ENCODE measurements around the gene CASP9.
"Not testable (repeated sequence)": the region's sequence is repeated elsewhere in the genome, so short reads cannot be mapped to it uniquely, and the experiment has no call there.

CASP9 gene

DNA sequence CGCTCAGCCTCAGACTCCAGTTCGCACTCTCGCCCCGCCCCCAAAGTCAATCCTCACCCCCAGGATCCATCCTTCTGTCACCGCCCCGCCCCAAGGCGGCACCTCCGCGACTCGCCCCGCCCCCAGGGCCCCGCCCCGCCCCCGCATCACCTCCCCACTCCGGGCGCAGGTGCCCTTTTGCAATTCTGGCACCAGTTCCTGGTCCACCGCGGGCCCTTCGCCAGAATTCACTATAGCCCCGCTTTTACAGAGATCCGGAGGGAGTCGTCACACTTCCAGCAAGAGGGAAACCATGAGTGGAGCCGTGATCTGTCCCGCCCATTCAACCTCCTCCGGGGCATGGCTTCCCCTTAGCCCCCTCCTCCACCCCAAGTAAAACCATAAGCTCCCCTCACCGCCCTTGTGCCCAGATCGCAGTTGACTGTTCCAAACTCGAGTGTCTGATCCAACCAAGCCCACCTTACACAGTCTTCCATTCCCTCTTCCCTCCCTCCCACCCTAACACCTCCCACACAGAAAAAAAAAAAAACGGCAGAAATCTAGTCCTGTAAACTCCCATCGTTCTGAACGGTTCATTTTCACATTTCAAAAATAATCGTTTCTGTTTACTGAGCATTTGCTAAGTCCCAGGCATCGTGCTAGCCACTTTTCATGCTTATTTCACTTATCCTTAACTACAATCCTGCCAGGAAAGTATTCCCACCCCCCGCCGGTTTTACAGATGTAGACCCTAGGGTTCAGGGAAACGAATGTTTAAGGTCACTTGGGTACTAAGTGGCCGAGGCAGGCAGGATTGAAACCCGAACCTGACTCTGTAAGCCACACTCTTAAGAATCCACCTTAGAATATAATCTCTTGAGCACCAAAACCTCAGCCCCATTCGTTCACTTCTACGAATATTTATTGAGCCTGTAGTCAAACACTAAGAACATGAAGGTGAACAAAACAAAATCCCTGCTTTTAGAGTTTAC, 1.3 kb upstream of the CASP9 start:
- no peak for DNase-seq

DNA sequence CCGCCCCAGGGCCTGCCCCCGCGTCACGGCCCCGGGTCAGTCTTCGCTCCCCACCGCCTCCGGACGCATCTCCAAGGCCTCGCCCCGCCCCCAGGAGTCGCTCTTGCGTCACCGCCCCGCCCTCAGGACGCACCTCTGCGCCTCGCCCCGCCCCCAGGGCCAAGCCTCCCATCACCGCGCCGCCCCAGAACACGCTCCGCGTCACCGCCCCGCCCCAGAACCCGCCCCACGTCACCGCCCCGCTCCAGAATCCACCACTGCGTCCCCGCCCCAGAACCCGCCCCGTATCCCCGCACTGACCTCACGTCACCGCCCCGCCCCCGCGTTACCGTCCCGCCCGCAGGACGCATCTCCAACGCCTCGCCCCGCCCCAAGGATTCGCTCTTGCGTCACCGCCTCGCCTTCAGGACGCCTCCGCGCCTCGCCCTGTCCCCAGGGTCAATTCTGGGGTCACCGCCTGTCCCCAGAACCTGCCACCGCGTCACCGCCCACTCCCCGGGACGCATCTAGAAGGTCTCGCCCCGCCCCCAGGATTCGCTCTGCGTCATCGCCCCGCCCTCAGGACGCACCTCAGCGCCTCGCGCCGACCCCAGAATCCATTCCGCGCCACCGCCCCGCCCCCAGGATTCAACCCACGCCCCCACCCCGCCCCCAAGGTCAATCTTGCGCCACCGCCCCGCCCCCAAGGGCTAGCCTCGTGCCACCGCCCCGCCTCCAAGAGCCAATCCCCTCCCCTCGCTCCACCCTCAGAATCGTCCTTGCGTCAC, 451 bp upstream of the CASP9 start:
- DNase-seq: peak; percentile 99

DNA sequence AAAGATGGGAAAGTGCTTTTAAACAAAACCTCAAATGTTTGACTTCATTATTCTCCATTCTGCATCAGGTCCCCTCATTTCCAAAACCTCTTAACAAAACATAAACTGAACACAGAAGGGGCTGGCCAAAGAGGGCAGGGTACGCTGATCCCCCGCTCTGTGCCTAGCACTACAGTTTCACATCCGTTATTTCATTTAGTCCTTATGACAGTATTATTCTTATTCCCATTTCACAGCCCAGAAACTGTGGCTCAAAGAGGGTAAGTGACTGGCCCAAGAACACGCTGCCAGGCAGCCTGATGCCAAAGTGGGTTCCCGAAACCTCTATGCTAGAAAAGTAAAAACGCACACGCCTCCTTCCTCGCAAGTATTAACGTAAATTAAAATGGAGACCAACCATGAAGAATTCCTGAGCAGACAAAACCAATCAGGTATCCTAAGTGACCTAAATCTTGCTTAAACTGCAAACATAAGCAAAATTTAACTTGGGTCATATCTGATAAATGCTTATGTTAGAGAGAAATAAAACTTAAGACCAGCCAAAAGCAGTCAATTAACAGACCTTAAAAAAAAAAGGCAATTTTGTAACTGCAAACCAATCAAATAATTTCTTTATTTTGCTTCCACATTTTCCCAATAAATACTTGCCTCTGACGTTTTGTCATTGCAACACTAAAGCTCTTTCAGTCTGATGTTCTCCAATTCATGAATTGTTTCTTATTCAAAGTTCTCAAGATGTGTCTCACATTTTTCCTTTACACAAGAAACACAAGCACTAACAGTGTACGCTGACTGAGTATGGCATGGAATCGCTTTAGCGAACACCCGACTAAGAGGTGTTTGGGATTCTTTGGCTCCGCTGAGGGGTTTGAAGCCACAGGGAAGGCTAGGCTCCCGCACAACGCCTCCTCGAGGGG, 653 bp downstream of the CASP9 start:
- no peak for DNase-seq

- DNase-seq: no peak
Measured at GRCh38 chr1:15522551-15522950, 1.5 kb downstream of the CASP9 start.

DNA sequence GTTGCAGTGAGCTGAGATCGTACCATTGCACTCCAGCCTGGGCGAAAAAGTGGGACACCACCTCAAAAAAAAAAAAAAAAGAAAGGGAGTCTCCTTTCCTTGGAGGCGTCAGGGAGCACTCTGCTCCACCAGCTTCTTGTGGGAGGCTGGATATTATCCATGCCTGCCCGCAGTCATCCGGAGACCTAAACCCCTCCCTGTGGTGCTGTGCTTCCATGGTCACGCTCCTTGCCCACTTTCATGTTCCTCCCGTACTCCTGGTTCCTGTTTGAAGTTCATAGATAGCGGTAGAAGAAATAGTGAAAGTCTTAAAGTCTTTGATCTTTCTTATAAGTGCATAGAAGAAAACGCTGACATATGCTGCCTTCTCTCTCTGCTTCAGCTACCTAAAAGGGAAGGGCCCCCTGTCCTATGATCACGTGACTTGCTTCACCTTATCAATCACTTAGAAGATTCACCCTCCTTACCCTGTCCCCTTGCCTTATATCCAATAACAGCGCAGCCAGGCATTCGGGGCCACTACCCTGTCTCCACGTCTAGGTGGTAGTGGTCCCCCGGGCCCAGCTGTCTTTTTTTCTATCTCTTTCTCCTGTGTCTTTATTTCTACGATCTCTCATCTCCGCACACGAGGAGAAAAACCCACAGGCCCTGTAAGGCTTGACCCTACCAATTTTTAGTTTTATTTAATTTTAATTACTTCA, 2.7 kb downstream of the CASP9 start:
- DNase-seq: not testable (repeated sequence)

DNA sequence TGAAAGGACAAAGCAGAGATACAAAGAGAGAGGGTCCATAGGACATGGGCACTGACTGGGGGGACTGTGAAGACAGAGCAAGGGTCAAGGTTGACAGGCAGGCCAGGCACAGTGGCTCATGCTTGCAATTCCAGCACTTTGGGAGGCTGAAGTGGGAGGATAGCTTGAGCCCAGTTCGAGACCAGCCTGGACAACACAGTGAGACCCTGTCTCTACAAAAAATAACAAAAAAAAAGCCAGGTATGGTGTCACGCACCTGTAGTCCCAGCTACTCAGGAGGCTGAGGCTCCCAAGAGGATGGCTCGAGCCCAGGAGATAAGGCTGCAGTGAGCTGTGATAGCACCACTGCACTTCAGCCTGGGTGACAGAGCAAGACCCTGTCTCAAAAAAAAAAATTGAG, 4.4 kb downstream of the CASP9 start:
- DNase-seq: no peak

GRCh38 chr1:15515022-15515663, 8.9 kb downstream of the CASP9 start:
- peak; percentile 16 for DNase-seq

DNA sequence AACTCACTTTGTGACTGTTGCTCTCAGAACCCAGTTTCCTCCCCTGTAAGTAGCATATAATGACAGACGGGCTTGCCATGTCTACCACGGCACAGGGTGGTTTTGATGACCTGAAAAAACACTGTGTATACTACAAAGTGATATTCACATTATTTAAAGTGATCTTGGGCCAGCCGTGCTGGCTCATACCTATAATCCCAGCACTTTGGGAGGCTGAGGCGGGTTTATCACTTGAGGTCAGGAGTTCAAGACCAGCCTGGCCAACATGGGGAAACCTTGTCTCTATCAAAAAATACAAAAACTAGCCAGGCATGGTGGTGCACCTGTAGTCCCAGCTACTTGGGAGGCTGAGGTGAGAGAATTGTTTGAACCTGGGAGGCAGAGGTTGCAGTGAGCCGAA, 9.5 kb downstream of the CASP9 start:
- not testable (repeated sequence) for DNase-seq

DNA sequence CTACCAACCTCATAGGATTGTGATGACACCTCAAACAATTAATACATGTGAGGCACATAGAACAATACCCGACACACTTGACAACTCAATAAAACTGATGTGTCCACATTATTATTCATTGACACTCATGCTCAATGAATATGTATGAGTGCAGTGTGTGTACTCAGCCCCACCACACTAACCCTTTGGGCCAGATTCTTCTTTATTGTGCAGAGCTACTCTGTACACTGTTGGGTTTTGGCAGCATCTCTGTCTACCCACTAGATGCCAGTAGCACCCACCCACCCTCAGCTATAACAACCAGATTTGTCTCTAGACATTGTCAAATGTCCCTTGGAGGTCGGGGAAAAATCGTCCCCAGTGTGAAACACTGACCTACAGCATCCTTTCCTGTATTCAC, 10.1 kb downstream of the CASP9 start:
- no peak for DNase-seq

DNA sequence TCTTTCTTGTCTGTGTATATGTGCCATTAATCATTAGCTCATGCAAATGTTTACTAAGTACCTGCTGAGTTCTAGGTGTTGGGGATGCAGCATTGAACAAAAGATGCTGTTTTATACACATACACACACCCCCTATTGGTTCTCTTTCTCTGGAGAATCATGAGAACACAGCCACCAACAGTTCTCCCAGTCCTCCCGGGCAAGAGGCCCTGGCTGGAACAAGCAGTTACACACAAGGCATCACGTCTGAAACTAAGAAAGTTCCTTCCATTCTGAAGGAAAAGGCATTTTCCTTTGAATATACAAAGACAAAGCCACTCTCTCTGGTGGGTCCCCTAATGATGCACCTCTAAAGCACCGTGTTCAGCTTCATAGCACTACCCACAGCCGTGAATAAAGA, 10.8 kb downstream of the CASP9 start:
- DNase-seq: no peak

- no peak for DNase-seq
Measured at GRCh38 chr1:15510611-15511405, 13.2 kb downstream of the CASP9 start.

DNA sequence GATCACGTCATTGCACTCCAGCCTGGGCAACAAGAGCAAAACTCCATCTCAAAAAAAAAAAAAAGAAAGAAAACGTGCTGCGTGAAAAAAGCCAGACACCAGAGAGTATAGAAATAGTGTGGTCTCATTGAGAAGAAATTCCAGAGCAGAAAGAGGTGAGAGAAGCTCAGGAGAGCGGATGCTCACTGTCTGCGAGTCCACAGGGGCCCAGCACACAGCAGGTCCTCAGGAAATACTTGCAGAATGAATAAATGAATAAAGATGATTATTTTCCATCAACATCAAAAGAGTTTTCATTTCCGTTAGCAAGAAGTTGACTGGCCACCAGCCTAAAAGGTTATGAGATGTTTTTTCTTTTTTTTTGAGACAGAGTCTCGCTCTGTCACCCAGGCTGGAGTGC, 14.4 kb downstream of the CASP9 start:
- DNase-seq: no peak

GRCh38 chr1:15508700-15509487, 15.1 kb downstream of the CASP9 start:
- DNase-seq: peak; percentile 90

DNA sequence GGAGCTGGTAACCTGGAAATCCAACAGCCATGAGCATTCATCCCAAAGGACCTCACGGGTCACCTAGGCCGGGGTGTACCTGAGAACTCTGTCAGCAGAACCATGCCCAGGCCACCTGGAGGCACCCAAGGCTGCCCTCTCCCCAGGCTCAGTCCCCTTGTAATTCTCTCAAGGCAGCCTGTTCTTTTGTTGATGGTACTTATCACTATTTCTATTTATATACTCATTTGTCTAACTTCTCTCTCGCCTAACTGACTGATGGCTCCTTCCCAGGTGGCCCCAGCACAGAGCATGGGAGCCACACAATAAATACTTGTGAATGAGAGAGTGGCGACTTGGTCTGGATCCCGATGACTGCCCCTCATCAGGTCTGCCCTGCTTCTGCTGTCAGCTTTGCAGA, 16.7 kb downstream of the CASP9 start:
- DNase-seq: no peak

- no peak for DNase-seq
Measured at GRCh38 chr1:15506831-15507230, 17.2 kb downstream of the CASP9 start.

DNA sequence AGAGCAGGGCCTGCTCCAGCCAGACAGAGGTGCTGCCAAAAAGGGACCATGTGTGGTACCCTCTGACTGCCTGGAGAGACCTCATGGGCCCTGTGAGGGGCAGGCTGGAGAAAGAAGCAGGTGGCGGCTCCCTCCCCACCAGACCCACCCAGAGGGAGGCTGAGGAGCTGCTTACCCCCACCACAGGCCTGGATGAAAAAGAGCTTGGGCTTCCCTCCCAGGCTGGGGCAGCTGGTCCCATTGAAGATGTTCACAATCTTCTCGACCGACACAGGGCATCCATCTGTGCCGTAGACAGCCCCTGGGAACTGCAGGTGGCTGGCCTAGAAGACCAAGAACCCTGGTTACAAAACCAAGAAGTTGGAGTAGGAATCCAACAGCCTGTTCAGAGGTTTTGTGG, 19.6 kb downstream of the CASP9 start:
- no peak for DNase-seq

GRCh38 chr1:15501208-15502032, 22.6 kb downstream of the CASP9 start:
- DNase-seq: peak; percentile 83

- no peak for DNase-seq
Measured at GRCh38 chr1:15500184-15501178, 23.5 kb downstream of the CASP9 start.

All from hematopoietic multipotent progenitor cell treated with erythropoietin and hydrocortisone succinate and interleukin-3 and kit ligand, for 6 days (in vitro differentiated cells).